ENCODE results near the gene SELENOS.

The SELENOS gene

GRCh38 chr15:101254157-101255050, 22.9 kb downstream of the SELENOS start:
- Histone ChIP-seq H3K4me1 (peaks cover 4% of the 10 kb centered on the region), H3K9me3 (ENCODE audit: control insufficient read depth, low read length) (no peaks in the 10 kb centered on the region), H3K4me3 (ENCODE audit: low read depth, low read length) (no peak overlapping the region), H3K4me2 (ENCODE audit: low read length) (no peak overlapping the region), H3K36me3 (ENCODE audit: control insufficient read depth, insufficient read depth, low read length) (no peaks in the 10 kb centered on the region), H3K79me2 (peaks cover 10% of the 10 kb centered on the region), H3K9ac (no peak overlapping the region), H2AFZ (no peak overlapping the region), H3K27me3 (ENCODE audit: control insufficient read depth, insufficient read depth, low read length) (no peaks in the 10 kb centered on the region), H3K27ac (no peak overlapping the region)
- TF ChIP-seq CTCF (IDR thresholded peaks at IDR 0.05): no peak

DNA sequence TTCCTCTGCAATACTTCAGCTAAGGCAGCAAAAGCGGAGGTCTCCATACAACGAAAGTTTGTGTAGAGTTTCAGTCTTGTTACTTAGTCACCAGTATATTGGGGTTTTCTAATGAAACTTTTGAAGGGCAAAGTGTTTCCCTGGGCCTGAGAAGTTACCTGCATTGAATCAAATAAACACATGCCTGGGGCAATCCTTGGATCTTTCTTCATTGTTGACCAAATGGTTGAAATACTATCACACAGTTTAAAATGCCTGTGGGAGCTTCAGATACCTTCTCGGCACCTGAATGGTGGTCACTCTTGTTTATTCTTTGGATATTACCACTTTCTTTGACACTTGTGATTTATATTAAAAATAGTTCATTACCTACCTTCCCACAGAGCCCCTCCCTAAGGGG, 24.4 kb downstream of the SELENOS start:
- peaks cover 4% of the 10 kb centered on the region for H3K4me1 ChIP-seq
- H3K9ac ChIP-seq: no peak overlapping the region
- H3K27ac ChIP-seq: no peak overlapping the region
- H3K4me3 ChIP-seq (ENCODE audit: low read depth, low read length): peak overlapping the region; percentile 66
- peak overlapping the region; percentile 76 for H2AFZ ChIP-seq
- peak overlapping the region; percentile 72 for H3K4me2 ChIP-seq (ENCODE audit: low read length)
- H3K27me3 ChIP-seq (ENCODE audit: control insufficient read depth, insufficient read depth, low read length): no peaks in the 10 kb centered on the region
- H3K9me3 ChIP-seq (ENCODE audit: control insufficient read depth, low read length): no peaks in the 10 kb centered on the region
- TF ChIP-seq CTCF (IDR thresholded peaks at IDR 0.05): no peak
- peaks cover 13% of the 10 kb centered on the region for H3K79me2 ChIP-seq
- H3K36me3 ChIP-seq (ENCODE audit: control insufficient read depth, insufficient read depth, low read length): no peaks in the 10 kb centered on the region

DNA sequence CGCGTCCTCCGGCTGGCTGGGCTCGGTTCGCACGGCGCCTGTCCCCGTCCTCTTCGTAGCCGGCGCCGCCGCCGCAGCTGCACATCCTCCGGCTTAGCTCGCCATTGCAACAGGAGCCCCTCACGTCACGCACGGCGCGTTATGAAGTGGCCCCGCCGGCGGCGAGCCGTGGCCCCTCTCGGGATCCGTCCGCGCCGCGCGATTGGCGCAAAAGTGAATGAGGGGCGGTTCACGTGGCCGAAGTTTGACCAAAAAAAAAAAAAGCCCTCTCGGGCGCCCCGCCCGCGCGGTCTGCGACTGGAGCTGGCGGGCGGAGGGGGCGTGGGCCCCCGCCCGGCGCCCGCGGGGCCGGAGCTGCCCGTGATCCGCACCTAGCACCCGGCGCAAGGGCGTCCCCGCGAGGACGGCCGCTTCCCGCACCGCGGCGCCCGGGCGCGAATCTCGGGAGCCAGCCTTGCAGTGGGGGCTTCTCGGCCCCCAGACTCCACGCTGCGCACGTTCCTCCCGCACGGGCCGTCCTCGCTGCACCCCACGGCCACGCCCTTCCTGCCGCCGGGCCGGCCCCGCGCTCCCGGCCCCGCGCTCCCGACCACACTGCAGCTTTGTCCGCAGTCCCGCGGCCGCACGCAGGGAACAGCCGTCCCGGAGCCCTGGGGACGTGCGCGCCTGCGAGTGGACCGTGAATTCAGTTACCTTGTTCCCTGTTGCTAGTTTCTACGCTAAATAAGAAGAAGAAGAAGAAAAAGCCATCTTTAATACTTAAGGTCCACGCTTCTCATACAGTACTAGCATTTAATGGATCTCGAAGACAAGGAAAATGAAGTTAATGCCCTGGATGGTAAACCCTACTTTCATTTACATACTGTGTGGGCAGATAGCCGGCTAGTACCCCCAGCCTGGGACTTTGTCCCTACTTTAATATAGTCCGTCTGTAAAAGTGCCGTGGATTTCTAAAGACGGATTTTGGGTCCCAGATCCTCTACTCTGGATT, 25.2 kb downstream of the SELENOS start, which contains the start of gene CHSY1:
Gene CHSY1, minus strand, starts transcription at position 219 of the 991 bp plus-strand sequence. CDS start 592 bp downstream, outside the sequence.
- no peaks in the 10 kb centered on the region for H3K9me3 ChIP-seq (ENCODE audit: control insufficient read depth, low read length)
- no peaks in the 10 kb centered on the region for H3K27me3 ChIP-seq (ENCODE audit: control insufficient read depth, insufficient read depth, low read length)
- TF ChIP-seq CTCF (IDR thresholded peaks at IDR 0.05): no peak
- peak within 1 kb of the TSS; percentile 66 for H3K4me3 ChIP-seq (ENCODE audit: low read depth, low read length)
- H2AFZ ChIP-seq: peak within 1 kb of the TSS; percentile 76
- no peak within 1 kb of the TSS for H3K9ac ChIP-seq
- peak within 1 kb of the TSS; percentile 72 for H3K4me2 ChIP-seq (ENCODE audit: low read length)
- no peaks in the 10 kb centered on the region for H3K36me3 ChIP-seq (ENCODE audit: control insufficient read depth, insufficient read depth, low read length)
- peak within 1 kb of the TSS; percentile 56 for H3K27ac ChIP-seq
- peaks cover 19% of the 10 kb centered on the region for H3K79me2 ChIP-seq
- peaks cover 4% of the 10 kb centered on the region for H3K4me1 ChIP-seq

- Histone ChIP-seq H3K9ac (no peak overlapping the region), H3K79me2 (peaks cover 21% of the 10 kb centered on the region), H3K9me3 (ENCODE audit: control insufficient read depth, low read length) (no peaks in the 10 kb centered on the region), H3K4me1 (peaks cover 6% of the 10 kb centered on the region), H3K4me2 (ENCODE audit: low read length) (peak overlapping the region; percentile 66), H3K27me3 (ENCODE audit: control insufficient read depth, insufficient read depth, low read length) (no peaks in the 10 kb centered on the region), H3K4me3 (ENCODE audit: low read depth, low read length) (peak overlapping the region; percentile 64), H3K36me3 (ENCODE audit: control insufficient read depth, insufficient read depth, low read length) (no peaks in the 10 kb centered on the region), H3K27ac (peak overlapping the region; percentile 56), H2AFZ (peak overlapping the region; percentile 62)
- no peak for TF ChIP-seq CTCF (IDR thresholded peaks at IDR 0.05)
Observed at GRCh38 chr15:101250873-101251829, 26.1 kb downstream of the SELENOS start.
